NCI-H1694 (cell line): Measurements from ENCODE around the gene ARHGAP22.

Experiments
- DNase-seq: peaks from one replicate; lab custom pipeline; 2025; lab: John Stamatoyannopoulos, UW

ARHGAP22 gene

DNA sequence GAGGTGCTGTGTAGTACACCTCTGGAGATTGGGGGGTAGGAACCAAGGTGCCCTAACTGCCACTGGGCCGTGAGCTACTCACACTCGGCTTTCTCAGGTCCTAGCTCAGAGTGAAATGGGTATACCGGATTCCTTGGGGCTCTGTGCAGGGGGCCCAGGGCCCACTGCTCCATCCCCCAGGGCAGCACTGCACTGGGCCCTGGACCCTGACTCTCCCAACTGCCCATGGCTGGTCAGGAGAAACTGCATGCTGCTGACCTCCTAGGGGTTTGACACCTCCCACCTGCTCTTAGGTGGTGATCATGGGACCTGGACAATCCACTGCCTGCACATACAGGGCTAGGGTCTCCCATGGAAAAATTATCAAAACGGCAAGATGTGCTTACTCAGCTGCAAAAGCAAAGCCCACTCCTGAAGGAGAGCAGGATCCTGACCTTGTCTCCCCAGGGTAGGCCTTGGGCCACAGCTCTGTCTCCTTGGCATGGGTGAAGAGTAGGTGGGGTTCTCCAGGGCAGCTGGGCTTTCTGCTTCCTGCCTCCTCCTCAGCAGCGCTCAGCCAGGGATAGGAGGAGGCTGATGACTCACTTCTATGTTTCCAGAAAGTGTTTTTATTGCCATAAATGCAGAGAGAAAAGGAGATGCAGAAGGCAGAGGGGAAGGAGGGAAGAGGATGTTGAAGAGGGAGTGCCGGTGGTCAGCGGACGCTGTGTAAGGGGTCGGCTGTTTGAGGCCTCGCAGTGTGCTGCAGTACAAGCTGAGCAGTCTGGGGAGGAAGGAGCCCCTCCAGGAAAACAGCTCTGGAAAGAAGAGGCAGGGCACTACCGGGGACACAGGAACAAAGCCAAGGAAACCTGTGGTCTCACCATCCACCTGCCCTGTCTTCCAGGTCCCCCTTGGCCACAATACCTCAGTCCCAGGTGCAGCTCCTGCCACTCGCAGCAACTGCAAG, 107.8 kb downstream of the ARHGAP22 start:
- no peak for DNase-seq

DNA sequence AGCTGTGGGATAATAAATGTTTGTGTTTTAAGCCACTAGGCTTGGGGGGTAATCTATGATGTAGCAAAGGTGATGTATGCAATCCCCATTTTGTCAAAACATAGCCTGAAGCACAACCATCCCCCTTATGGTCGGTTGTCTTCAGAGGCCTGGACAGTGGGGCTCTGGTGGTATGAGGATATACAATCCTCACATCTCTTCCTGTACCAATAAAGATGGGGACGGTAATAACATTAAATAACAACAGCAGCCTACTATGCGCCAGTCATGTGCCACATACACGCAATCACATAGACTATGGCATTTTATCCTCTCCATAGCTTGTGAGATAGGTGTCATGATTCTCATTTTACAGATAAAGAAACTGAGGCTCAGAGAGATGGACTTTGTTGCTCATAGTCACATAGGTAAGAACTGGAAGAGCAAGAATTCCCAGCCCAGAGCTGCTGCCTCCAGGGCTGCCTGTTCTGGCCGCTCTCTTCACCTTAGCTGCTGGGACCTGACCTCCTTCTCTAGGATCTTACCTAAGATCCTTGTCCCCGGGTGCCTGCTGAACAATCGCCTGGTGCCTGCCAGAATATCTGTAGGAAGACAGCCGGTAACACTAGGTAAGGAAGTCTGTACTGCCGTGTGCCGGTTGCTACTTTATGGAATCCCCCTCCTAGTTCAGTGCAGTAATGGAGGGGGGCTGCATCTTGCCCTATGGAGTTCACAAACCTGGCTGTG, 108.6 kb downstream of the ARHGAP22 start:
- DNase-seq = no peak

DNA sequence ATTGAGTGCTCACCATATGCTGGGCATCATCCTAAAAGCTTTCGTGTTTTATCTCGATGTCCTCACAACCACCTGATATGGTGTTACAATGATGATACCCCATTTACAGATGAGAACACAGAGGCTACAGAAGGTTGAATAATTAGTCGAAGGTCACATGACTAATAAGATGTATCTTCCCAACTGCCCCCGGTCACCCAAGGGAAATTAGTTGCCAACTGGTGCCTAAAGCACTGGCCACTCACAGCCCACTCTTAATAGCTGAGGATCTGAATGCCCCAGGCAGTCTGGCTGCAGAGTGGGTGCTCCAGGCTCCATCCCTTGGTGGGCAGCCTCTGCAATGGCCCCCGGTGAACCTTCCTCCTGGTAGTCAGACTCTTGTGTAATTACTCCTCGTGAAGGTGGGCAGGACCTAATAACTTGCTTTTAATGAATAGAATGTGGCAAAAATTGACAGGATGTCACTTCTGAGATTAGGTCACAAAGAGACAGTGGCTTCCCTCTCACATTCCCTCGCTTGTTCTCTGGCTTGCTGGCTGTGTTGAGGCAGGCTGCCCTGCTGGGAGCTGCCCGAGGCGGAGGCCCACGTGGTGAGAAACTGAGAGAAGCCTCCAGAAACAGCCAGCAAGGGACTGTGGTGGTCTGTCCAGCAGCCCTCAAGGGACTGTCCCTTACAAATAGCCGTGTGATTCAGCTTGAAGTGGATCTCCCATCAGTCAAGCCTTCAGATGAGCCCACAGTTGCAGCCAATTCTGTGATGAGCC, 109.4 kb downstream of the ARHGAP22 start:
- no peak for DNase-seq

DNA sequence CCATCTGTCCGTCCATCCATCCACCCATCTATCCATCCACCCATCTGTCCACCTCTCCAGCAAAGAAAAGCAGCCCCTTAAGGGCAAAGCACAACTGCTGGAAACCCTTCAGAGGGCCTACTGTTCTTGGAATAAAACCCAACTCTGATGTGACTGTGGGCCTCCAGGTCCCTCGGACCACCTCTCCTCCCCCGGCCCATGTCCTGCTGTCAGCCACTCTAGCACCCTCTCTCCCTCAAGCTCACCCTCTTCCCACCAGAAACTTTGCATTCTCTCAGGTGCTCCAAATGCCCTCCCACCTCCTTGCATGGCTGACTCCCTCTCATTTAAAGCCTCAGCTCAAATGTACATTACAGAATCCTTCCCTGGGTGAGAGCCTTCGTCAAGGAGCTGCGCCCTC, 110.3 kb downstream of the ARHGAP22 start:
- DNase-seq = no peak

DNA sequence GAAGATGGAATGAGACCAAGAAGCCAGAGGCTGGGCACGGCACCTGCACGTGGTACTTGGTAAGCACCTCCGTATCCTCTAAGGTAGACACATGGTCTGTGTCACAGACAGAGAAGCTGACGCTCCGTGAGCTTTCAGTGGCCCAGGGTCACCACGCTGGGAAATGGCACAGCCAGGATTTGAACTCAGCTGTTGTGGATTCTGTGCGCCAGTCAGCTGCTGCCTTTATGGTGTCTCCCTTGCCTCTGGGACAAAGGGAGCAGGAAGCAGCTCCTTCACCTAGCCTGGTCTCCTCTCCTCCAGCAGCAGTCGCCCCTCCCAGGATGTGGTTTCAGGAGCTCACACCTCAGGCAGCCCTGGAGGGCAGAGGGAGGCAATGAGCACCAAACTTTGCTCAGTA, 110.8 kb downstream of the ARHGAP22 start:
- DNase-seq = no peak

DNA sequence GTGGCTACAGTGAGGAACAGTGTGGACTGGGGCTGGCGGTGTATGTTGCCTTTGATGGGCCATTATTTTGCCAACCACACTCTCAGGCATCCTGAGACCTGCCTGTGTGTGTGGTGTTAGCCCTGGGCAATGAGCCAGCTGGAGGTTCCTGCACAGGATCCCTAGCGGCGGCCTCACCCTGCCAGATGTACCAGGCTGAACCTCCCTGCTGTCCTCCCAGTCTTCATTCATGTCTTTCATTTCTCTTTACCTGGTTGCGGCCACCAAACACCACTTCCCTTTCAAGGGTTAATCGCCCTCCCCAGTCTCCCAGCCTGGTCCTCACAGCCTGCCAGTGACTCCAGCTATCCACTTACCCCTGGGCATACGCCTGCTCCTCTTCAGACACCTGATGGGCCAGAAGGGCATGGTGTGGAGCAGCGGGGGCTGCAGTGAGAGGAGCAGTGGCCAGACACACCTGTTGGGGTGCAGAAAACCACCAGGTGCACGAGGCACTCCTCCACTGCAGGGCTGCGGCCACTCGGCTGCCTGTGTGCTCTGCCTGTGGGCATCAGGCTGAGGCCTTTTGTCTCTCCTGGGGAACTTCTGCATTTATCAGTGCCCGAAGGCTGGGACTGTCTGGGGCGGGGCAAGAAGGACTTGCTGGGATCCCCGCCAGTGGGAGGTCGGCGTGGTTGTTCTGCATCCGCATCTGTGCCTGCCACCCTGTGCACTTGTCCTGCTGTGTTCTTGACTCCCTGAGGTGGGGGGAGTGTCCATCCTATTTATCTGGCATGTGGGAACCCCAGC, 111.6 kb downstream of the ARHGAP22 start:
- DNase-seq = peak; percentile 40

DNA sequence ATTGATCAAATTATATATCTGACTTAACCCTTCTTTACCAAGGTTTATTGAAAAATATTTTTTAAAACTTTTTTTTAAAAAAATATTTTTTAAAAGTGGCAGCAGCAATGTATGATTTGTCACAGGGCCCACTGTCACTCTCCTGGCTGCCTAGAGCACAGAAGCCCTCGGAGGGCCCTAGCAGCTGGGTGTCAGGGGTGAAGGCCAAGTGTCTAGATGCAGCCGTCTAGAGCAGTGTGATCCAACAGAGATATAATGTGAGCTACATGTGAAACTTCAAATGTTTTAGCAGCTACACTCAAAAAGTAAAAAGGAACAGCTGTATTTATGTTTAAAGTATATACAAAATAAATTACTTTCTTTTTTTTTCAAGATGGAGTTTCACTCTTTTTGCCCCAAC, 112.7 kb downstream of the ARHGAP22 start:
- DNase-seq = no peak

DNA sequence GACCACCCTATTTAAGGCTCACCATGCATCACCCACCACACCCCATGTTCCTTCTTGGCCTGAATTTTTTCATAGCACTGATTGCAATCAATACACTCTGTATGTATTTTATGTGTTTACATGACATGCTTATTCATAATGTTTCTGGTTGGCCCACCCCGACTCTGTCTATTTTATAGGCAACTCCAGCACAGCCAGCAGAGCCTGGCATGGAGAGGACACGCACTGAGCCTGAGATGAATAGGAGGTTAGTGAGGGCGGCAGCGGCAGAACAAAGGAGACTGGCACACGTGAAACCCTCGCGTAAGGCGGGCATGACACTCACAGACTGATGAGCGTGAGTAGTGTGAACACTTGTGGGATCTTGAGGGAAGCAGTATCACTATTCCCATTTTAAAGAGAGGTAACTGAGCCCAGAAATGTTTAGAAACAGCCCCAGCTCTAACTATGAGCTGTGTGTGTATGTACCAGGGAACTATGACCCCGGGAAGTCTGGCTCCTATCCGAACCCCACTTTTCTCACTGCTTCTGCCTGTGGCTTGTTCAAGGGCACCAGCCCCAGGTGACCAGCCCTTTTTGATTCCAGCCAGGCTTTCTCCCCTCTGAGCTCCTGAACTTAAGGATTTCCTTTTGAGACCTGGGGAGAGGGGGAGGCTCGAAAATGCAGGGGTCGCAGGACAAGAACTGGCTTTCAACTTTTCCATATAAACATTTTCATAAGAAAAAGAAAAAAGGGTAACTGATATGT, 113.3 kb downstream of the ARHGAP22 start:
- DNase-seq = no peak

DNA sequence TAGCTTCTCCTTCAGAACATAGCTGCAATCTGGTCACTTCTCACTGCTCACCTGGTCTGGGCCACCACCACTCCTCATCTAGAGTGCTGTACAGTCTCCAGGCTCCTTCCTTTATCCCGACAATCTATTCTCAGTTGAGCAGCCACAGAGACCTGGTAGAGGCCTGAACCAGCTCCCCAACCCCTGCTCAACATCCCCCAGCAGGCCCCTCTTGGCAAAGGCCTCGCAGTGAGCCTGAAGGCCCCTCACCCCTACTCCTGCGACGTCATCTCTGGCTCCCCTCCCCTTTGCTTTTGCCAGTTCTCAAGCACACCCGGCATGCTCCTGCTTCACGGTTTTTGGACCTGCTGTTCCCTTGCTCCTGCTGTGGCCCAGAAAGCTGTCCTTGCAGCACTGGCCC, 113.9 kb downstream of the ARHGAP22 start:
- no peak for DNase-seq

DNA sequence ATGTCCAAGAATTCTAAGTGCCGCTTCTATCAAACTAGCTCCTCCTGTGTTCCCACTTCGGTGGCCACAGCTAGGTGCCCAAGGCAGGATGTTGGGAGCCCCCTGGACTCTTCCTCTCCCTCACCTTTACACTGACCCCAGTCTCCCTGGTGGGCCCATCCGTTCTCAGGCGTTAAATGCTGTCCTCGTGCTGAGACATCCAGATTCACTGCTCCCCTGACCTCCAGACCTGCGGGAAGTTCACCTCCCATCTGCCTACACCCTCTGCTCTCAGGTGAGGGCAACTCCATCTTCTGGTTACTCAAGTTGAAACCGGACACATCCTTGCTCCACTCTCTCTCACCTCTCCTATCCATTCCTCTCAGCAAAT, 114.3 kb downstream of the ARHGAP22 start:
- DNase-seq = no peak

DNA sequence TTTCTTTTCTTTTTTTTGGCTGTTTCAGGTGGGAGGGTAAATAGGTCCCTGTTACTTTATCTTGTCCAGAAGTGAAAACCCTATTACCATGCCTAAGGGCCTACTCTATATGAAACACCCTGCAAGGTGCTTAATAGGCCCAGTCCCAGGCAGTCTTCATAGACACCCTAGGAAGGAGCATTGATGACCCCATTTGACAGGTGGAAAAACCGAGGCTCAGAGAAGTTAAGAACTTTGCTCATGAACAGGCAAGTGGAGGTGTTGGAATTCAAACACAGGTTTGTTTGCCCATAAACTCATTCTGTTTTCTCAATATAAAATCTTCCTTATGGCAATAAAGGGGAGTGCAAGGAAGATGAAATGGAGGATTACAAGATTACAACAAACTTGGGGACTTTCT, 115.8 kb downstream of the ARHGAP22 start:
- DNase-seq = no peak

DNA sequence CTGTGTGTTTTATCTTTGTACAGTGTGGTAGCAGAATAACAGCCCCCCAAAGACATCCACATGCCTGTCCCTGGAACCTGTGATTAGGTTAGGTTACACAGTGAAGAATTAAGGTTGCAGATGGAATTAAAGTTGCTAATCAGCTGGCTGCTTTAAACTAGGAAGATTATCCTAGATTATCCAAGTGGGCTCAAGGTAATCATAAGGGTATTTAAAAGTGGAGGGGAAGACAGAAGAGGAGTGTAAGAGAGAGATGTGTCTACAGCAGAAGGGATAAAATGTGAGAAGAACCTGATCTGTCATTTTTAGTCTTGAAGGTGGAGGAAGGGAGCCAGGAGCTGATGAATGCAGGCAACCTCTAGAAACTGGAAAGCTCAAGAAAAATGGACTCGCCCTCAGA, 117.6 kb downstream of the ARHGAP22 start:
- DNase-seq = no peak

DNA sequence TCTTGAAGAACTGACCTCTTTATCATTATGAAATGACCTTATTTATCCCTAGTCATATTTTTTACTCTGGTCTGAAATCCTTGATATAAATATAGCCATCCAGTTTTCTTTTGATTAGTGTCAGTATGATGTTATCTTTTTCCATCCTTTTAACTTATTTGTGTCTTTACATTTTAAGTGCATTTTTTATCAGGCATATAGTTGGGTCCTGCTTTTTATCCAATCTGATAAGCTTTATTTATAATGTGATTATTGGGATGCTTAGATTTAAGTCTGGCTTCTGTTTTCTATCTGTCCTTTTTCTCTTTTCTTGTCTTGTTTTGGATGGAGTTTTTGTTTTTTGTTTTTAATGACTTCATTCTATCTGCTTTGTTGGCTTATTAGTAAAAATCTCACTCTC, 119.2 kb downstream of the ARHGAP22 start:
- DNase-seq = no peak

DNA sequence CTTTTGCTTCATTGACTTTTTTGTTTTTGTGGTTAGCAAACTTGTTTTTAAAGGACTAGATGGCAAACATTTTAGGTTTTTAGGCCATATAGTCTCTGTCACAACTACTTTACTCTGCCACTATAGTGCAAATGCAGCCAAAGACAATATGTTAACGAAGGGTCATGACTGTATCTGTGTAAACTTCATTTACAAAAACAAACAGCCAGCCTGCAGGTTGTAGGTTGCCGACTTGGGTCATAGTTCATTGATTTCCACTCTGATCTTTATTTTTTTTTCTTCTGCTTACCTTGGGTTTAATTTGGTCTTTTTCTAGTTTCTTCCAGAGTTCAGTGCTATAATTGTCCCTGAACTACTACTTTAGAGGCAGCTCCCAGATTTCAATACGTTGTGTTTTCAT, 120.0 kb downstream of the ARHGAP22 start:
- no peak for DNase-seq

DNA sequence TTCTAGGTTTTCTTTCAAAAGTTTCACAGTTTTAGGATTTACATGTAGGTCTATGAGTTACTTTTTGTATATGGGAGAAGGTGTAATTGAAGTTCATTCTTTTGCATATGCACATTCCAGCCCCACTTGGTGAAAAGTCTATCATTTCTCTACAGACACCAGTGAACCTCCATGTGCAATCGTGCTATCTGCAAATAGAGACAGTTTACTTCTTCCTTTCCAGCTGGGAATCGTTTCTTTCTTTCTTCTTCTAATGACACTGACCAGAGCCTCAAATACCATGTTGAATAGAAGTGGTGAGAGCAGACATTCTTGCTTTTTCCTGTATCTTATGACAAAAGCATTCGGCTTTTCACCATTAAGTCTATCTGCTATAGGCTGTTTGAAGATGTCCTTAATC, 122.7 kb downstream of the ARHGAP22 start:
- no peak for DNase-seq

DNA sequence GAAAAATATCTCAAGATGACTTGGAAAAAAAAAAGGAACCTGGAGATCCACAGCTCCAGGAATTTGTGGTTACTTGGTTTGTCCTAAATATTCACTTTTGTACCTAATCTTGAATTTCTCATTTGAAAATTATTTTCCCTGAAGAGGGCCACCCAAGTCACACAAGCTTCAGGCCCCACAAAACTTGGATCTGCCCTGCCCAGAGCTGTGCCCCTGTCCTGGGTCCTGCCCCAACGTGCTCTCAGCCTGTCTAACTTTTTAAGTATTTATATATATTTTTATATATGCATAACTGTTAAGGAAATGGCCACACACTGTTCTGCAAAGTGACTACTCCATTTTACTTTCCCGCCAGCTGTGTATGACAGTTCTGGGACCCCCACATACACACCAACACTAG, 123.5 kb downstream of the ARHGAP22 start:
- no peak for DNase-seq

DNA sequence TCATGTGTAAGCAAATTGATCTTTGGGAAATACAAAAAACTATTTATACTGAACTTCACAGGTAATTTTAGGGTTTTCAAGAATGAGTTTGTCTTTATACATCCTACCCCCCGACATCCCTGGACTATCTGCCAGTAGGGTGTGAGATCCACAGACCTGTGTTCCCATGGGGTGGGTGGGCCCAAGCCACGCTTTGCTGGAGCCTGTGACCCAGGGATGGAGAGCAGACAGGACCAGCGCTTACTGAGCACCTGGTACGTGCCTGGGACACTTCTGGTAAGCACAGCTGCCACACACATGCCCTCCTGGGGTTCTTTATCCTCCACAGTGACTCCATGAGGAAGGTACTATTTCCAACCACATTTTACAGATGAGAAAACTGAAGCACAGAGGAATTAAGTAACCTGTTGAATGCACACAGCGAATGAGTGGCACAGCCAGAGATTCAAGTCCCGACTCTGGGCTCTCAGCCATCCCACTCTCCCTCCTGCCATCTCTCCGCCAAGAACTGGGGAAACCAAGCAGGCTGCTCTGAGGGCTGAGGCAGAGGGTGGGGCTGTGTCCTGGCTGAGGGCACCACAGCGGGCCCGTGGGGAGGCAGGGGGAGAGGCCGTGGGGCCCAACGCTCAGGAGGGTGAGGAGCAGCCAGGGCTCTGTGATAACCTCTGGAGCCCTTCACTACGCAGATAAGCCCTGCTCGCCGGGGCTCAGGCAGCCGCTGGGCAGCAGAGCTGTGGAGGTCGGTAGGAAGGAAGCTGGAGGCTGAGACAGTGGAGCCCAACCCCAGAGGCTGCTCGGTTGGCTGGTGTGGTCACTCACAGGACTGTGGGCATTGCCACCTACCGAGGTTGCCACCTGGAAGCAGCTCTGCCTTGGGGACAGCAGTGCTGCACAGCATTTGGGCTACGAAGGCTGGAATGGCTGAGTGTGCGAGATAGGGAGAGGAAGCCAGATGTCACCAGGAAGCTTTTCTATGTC, 124.2 kb downstream of the ARHGAP22 start:
- DNase-seq = no peak

DNA sequence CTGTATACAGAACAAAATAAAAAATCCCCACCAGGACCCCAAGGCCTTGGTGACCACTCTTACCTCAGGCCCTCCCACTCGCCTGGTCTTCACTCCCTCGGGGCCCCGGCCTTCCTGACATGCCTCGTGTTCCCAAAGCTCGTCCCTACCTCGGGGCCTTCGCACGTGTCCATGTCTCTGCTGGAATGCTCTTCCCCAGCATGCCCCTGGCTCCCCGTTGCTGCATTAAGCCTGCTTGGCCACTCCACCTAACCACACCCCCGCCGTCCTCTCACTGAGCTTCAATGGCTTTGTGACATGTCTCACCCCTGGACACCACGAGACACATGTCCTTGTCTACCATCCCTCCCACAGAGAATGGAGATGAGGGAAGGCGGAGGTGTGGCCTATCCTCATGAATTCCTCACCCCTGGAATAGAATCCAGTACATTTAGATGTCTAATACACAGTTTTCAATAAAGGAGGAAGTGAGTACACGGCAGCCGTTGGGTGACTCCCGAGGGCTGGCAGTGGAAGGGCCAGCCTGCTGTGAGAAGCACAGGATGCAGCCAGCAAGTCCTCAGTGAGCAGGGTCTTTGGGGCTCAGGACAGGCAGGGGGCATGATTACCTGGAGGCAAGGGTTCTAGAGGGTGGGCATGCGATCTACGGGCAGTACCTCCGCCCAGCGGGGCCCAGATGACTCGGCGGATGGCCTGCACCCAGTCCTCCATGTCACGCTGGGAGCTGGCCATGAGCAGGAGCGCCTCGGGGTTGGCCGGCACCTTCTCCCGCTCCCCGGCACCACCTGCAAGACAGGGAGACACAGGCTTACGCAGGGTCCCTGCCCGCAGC, 125.7 kb downstream of the ARHGAP22 start:
- DNase-seq = no peak

DNA sequence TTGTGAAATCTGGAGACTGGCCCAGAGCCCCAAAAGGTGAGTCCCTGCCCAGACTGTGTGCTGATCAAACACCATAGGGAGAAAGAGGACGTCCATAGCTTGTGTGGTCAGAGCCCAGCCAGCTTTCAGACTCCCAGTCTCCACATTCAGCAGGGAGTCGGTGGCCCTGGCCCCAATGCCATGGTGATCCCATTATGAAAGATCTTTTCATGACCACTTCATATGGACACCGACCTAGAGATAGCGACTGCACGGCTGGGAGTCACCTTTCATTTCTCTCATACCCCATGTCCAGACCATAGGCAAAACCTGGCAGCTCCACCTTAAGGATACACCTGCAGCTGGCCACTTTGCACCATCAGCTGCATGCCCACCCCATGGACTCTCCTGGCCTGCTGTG, 126.4 kb downstream of the ARHGAP22 start:
- DNase-seq = no peak
